Measurements from ENCODE around the gene FKBP5.
"Not testable (repeated sequence)": the region's sequence is repeated elsewhere in the genome, so short reads cannot be mapped to it uniquely, and the experiment has no call there.

GRCh38 chr6:35698430-35698829 is 9.7 kb upstream of the FKBP5 start:
- TF ChIP-seq CTCF (IDR thresholded peaks at IDR 0.05); POLR2AphosphoS5 (IDR thresholded peaks at IDR 0.05; ENCODE audit: insufficient read depth in 1 of 2, low read depth in 1 of 2); POLR2A (IDR thresholded peaks at IDR 0.05): not testable (repeated sequence)
